ENCODE measurements around the gene BOC.
A peak's percentile ranks its signal among the peaks of the same experiment; 100 is the strongest.
"Not testable (repeated sequence)": the region's sequence is repeated elsewhere in the genome, so short reads cannot be mapped to it uniquely, and the experiment has no call there.

The BOC gene, protein sequence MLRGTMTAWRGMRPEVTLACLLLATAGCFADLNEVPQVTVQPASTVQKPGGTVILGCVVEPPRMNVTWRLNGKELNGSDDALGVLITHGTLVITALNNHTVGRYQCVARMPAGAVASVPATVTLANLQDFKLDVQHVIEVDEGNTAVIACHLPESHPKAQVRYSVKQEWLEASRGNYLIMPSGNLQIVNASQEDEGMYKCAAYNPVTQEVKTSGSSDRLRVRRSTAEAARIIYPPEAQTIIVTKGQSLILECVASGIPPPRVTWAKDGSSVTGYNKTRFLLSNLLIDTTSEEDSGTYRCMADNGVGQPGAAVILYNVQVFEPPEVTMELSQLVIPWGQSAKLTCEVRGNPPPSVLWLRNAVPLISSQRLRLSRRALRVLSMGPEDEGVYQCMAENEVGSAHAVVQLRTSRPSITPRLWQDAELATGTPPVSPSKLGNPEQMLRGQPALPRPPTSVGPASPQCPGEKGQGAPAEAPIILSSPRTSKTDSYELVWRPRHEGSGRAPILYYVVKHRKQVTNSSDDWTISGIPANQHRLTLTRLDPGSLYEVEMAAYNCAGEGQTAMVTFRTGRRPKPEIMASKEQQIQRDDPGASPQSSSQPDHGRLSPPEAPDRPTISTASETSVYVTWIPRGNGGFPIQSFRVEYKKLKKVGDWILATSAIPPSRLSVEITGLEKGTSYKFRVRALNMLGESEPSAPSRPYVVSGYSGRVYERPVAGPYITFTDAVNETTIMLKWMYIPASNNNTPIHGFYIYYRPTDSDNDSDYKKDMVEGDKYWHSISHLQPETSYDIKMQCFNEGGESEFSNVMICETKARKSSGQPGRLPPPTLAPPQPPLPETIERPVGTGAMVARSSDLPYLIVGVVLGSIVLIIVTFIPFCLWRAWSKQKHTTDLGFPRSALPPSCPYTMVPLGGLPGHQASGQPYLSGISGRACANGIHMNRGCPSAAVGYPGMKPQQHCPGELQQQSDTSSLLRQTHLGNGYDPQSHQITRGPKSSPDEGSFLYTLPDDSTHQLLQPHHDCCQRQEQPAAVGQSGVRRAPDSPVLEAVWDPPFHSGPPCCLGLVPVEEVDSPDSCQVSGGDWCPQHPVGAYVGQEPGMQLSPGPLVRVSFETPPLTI

DNA sequence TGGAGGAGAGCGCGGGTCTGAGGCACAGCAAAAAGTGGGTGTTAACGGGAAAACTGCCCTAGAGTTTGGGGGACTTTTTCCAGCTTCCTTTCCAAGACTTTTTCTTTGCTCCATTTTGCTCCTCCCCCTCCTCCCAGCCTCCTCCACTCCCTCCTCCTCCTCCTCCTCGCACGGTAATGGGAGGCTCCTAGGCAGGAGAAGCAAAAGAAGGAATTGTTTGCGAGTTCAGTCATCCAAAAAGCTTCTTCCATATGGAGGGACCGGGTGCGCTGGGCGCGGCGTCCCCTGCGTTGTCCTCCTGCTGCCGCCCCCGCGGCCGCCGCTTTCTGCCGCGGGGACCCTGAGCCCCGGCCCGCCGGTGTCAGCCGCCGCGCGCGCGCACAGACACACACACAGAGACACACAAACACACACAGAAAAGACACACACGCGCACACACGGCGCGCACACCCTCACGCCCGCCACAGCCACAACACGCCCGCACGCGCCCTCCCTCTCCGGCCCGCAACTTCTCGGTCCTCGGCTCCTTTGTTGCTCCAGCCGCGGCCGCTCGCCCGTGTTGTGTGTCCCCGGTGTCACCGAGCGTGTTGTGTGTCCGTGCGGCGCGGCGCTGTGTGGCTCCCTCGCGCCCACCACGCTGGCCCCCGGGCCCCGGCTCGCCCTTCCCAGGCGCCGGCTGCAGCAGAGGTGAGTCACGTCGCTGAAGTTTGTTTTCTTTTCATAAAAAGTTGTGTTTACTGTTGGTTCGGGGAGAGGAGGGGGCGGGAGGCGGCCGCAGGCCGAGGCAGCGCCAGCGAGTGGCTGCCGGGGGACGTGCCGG lies at the start of gene BOC:
Gene BOC, plus strand, starts transcription at position 228 of the 820 bp plus-strand sequence. CDS start 38,246 bp downstream, outside the sequence.
- peak; percentile 17 for DNase-seq

DNA sequence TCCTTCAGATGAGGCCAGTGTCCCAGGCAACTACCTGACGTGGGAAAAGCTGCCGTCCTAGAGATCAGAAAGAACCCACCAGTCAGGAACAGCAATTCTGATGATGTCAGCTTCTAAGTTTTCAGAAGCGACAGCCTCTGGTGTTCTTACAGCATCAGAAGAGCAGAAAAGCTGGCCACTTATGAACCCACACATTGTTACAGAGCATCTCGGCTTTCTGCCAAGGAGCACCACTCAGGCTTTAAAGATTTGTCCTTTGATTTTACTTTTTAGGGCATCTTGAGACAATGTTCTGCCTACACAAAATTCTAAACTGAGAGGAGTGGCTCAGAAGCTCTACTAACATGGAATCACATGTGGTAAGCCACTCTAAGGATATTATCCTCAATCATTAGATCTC lies 49.7 kb upstream of the BOC start:
- no peak for DNase-seq

DNA sequence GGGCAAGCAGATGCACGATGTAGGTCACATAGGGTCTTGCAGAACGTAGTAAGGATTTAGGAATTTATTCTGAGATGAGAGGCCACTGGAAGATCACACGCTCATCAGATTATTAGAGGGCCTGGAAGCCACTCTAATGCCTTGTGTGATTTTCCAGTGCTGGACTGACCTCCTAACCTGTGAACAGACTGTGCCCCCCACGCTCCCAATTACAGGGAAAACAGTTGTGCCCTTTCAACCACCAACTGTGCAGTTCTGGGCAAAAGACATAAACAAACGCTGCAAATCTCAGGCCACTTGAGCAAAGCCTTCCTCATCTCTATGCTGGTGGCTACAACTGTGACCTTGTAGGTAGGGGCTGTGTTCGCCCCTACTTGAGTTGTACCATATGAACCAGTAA lies 48.2 kb upstream of the BOC start:
- no peak for DNase-seq

DNA sequence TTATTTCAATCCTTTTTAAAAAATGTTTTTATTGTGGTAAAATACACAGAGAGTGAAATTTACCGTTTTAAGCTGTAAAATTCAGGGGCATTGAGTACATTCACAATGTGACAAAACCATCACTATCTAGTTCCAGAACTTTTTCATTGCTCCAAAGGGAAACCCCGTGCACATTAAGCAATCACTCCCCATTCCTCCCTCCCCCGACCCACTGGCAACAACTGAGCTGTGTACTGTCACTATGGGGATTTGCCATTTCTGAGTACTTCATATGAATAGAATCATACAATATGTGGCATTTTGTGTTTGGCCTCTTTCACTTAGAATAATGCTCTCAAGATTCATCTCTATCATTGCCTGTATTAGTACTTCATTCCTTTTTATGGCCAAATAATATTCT lies 45.5 kb upstream of the BOC start:
- DNase-seq, result no peak

DNA sequence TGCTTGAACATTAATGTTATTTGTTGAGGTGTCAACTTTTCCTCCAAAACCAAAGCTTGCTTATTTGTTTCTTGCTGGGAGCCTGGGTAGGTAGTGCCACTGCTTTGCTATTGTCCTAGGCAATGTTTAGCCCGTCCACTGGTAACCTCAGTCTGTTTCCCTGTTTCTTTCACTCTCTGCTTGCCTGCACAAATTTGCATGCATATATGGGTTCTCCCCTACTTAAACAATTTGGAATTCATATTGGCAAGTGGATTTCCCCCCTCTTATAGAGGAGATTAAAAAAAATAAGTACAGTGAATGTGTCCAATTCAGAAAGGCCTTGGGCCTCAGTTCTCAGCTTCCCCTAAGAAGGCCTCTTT lies 45.0 kb upstream of the BOC start:
- DNase-seq, result no peak

DNA sequence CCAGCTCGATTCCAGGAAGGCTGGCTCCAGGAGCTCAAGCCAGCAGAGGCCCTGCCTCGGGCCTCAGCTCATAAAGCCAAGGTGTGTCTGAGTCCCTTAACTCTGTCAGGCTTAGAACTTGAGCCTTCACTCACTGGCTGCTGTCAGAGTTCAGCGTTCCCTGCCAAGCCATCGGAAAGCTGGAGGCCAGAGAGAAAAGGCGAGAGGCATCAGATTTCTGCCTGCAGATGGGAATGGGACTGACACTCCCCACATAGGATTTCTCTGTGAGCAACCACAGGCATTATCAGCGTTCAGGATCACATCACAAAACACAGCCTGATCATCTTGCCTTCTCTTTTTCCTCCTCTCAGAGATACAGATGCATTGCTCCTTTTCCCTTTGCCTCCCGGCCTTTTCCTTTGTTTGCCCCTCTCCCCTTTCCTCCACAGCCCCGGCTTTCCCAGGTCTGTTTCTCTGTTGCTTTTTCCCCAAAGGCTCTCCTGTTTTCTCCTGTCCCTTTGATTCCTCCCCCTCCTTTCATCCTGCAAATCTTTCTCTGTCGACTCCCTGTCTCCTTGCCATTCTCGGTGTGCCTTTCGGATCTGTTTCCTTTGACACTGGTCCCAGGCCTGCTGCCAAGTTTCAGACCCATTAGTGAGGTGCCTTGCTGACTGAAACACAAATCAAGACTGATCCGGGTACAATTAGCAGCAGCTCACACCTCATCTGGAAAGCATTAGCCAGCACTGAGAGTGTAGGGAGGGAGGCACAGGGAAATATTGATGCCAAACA lies 44.5 kb upstream of the BOC start:
- no peak for DNase-seq

DNA sequence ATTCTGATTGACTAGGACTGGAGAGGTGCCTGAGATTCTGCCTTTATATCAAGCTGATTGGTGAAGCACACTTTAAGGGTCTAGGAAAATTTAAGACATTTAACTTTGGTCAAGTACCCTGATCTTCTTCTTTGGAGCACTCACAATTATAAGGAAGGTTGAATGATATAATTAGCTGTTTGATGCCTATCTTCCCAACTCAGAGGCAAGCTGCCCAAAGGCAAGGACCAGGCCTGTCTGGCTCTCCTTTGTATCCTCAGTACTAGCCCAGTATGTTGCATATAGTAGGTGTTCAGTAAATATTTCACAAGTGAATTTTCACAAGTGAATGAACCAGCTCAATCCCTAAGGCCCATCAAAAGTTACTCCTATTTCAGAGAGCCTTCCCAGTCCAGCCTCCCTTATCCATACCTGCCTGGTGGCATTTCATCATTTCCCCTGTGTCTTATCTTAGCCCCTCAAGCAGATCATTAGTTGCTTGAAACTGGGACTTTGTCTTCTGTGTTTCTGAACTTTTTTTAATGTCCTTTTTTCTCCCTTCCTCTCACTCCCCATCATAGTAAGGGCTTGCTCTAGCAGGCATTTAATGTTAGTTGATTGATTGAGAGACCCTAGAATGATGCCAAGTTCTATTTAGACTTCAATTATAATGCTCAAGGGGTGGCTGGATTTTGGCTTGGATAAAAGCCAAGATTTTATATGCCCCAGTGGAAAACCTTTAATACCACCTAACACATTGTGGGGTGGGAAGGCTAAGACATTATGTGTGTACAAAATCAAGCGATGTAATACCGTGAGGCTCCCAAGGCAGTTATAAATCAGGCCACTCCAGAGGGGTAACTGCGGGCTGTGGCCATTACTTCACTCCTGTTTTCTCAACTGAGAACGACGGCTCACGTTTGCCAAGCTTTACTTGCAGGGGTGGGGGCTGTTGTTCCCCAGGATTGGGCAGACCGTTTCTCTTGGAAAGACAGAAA lies 43.2 kb upstream of the BOC start:
- no peak for DNase-seq

DNA sequence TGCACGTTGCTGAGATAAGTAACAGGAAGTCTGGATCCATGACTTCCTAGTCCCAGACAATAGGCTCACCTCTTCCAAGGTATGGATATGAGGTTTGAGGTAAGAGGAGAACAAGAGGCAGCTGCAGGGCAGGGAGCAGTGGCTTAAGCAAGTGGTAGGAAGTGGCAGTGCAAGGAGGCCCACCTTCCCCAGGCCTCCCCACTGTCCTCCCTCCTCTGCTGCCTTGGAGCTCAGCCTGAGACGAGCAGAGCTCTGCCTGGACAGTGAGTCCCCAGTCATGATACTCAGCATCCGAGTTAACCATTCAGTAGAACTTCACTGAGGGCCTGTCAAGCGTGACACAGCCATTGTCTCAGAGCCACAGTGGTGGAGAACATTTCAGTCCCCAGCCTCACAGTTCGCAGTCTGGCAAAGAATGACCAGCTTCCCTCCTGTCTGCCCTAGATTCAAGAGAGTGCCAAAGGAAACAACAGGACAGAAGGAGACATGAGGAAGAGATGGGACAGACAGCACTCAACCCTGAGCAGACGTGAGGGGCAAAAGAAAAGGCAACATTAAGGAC lies 41.4 kb upstream of the BOC start:
- no peak for DNase-seq

DNA sequence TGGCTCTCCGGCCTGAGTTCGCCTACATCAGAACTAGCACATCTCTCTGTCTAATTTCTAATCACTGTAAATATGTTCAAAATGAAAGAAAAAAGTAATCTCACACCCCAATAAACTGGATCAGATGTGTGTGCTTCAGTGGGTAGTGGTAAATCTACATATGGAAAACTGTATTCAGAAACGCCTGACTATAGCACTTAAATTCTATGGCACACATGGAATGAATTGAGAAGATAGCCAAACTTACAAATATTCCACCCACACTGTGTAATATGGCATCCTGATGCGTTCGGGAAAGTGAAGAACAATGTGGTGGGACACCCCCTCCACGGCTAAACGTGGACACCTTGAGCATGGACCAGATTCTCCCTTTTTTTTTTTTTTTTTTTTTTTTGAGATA lies 40.6 kb upstream of the BOC start:
- no peak for DNase-seq

DNA sequence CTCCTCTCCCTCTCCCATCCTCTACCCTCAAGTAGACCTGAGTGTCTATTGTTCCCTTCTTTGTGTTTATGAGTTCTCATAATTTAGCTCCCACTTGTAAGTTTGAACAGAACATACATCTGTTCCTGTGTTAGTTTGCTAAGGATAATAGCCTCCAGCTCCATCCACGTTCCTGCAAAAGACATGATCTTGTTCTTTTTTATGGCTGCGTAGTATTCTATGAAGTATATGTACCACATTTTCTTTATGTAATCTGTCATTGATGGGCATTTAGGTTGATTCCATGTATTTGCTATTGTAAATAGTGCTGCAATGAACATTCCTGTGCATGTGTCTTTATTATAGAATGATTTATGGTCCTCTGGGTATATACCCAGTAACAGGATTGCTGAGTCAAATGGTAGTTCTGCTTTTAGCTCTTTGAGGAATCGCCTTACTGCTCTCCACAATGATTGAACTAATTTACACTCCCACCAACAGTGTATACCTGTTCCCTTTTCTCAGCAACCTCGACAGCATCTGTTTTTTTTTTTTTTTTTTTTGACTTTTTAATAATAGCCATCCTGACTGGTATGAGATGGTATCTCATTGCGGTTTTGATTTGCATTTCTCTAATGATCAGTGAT lies 39.6 kb upstream of the BOC start:
- not testable (repeated sequence) for DNase-seq

DNA sequence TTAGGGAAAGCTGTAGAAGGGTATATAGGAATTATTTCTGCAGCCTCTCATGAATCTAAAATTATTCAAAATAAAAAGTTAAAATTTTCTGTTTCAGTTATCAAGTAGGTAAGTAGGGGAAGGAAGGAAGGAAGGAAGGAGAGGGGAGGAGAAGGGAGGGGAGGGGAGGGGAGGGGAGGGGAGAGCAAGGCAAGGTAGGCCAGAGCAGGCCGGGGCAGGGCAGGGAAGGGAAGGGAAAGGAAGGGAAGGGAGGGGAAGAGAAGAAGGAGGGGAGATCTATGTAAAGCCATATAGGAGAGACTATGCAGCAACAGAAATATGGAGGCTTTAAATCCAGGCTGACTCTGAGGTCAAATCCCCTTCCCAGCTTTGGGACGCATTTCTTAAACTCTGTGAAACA lies 38.3 kb upstream of the BOC start:
- no peak for DNase-seq

DNA sequence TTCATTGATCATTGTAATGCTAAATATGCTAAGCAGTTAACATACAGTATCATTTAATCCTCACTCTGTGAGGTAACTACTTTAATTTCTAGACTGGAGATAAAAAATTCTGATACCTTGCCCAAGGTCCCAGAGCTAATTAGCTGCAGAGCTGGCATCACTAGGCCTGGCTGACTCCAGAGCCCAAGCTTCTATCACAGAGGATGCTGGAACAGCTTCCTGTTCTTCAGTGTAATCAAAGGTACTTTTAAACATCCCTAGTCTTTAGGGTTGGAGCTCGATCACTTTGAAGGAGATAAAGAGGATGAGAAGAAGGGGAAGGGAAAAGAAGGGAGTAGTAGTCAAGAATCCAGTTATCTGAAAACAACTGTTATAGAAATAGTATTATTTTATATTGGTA lies 37.1 kb upstream of the BOC start:
- no peak for DNase-seq

DNA sequence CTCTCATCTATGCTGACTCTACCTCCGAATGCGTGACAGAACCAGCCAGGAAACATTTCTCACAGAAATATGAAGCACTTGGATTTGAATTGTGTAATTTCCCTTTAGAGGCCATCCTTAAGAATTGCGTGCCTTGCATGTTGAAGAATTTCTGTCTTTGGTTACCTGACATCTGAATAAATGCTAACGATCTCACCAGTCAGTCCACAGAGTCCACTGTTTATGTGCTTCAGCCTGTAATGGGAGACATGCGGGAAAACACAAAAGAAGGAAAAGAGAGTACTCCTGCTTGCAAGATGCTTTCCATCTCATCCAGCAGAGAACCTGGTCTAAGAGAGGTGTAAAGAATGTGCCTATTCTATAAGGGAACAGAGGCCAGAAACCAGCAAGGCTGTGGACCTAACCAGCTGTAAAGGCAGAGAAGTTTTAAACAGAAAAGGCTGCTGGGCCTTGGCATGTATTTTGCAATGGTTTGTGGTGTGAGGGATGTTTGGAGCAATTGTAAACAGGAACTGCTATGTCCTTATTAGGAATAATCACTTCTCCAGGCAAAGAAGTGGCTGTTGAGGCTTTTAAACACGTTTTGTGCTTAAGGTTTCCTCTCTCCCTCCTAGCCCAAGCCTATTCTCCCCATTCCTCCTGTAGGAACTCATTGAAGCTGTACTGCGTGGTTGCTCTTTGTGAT lies 36.4 kb upstream of the BOC start:
- no peak for DNase-seq

DNA sequence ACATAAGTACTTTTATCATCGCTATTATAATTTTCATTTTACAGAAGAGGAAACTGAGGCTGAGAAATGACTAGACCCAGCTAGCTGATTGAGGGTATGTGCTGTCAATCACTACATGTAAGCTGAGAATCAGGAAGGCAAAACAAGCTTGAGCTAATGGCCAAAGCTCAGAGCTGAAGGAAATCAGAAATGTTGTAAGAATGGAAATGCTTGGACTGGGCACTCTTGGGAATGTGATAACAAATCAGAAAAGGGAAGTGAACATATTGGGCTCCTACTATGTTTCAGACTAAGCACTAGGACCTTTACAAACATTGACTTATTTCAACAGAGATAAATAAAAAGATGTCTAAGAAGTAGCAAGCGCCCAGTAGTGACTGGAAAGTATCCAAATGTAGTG lies 33.8 kb upstream of the BOC start:
- no peak for DNase-seq

DNA sequence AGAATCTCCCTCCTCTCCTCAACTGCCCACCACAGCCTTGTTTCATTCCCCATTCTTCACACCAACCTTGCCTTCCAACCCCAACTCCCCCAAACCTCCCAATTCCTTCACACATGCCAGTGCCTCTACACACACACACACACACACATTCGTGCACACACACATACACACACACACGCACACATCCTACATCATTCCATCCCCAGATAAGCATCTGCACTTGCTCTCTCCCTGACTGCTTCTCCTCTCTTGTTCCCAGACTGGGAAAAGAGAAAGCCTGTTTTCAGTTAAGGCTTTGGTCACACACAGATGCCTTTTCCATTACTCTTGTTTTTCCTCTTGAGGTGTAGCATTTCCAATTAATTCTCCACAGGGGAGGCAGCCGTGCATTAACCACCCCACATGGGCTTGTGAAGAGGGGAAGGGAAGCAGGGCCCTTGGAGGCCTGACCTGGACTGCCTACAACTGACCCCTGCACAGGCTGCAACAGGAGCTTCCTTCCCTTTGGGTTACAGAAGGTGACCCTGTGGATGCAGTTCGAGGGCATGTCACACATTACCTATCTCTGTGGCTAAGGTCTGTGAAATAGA lies 32.0 kb upstream of the BOC start:
- no peak for DNase-seq

DNA sequence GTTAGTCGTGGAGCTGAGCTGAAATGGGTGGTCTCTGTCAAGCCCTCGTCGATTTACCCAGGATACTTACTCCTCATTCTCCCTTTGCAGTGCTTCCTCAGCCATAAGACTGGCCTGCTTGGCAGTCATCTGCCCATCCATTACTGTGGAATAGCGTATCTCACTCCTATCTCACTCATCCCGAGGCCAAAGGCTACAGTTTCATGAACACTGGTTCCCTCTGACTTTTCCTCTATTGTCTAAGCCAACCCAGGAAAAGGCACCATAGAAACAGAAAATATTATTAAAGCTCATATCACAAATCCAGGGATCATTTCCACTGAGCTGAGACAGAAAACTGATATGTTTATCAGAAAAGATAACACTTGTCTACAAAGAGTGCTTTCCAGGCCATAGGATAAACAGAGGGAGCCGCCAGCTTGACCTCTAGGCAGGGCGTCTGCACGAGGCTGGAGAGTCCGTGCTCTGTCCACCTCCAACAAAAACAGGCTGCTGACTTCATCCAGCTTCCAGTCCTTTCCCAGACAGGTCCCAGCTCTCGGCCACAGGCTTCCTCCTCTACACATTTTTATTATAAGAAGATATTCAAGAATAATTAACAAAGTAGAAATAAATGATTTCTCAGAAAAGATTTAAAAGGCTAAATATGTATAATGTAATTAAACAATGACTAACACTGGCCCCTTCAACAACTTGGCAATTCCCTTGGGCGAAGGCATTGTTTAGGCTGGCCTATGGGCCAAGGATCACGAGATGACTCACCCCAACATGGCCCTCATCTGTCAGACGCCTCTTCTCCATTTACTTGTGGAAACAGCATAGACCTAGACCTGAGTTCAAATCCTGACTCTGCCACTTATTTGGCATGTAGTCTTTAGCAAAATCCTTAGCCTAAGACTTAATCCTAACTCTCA lies 27.4 kb upstream of the BOC start:
- no peak for DNase-seq

DNA sequence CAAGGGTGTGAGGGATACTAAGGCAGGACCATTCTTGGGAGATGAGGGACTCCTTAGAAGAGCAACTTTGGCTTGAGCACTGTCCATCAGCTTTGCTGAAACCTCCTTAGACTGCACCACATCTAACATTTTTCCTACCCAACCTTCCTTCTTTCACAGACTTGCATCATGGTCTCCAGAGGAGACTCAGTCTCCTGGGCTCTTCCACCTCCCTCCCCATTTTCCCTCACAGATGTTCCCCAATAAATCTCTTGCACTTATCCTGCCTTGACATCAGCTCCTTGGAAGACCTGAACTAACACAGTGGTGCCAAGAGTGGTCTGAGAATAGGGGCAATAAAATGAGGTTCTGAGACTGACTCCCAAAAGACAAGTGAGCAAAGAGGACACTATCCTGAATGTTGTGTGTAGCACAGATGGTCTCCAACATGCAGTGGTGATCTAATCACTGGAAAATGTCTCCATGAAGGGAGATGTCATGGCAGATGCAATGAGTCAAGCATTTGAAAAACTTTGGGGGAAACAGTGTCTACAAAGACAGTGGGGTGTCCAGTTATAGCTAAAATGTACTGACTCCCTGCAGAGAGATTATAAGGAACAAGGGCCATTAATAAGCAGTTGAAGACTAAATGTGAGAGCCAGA lies 26.0 kb upstream of the BOC start:
- no peak for DNase-seq

All from activated CD4-positive, alpha-beta T cell treated with anti-CD3 and anti-CD28 coated beads for 48 hours (primary cell).